ENCODE measurements around the gene FRMPD4.
"Not testable (repeated sequence)": the region's sequence is repeated elsewhere in the genome, so short reads cannot be mapped to it uniquely, and the experiment has no call there.

FRMPD4 gene

DNA sequence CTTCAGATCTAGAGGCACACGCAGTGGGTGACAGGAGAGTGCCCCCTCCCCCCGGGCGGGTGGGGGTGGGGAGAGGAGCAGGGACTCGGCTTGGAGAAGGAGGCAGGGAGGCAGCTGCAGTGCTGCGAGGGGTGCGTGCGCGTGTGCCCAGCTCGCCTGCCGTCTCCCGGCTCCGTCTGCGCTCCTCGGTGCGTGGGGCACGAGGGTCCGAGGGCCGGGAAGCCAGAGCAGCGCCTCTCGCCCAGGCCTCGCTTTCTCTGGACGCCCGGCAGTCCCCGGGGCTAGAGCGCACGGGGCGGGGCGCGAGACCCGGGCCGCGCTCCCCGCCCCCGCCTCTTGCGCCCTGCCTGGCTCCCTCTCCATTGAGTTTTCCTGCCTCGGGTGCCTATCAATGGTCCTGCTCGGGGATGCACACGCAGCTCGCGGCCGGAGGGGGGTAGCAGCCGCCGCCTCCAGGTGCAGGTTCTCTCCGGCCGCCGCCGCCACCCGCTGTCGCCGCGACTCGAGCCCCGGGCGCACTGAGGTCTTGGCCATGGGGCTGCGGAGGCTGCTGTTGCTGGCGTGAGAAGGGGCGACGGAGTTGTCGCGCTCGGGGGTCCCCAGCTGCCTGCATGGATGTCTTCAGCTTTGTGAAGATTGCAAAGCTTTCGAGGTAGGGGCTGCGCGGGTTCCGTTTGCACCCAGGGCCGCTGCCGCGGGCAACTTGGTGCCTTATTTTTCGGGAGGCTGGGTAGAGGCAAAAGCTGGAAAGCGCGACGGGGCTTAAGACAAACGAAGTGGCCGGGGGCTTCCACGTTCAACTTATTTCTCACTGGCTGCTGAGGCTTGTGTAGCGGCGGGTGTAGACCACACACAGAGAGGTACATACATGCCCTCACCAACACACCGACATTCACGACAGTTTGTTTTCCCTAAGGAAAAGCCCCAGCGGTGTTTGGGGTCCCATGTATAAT lies at the start of gene FRMPD4:
Gene FRMPD4 (plus strand): TSS at position 113 of the 953 bp plus-strand sequence. CDS start 499 bp downstream, at position 612.
- no peak for DNase-seq (ENCODE audit: low read depth in 2 of 2)

DNA sequence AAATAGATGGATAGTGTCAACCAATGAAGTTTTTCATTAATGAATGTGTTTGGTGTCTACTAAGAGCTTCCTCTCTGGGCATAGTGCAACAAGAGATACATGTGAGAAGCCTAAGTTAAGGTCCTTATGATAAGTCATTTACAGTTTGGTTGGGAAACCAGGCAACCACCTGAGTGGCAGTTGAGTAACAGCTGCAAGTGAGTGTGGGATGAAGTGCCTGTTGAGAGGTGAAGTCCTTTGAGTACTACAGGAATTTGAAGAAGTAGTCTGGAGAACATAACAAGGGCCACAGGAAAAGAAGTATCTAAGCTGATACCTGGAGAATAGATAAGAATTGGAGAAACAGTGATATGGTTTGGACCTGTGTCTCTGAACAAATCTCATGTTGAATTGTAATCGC lies 48.5 kb upstream of the FRMPD4 start:
- DNase-seq (ENCODE audit: low read depth in 2 of 2), result no peak

GRCh38 chrX:12113321-12113720 lies 25.0 kb upstream of the FRMPD4 start:
- no peak for DNase-seq (ENCODE audit: low read depth in 2 of 2)

DNA sequence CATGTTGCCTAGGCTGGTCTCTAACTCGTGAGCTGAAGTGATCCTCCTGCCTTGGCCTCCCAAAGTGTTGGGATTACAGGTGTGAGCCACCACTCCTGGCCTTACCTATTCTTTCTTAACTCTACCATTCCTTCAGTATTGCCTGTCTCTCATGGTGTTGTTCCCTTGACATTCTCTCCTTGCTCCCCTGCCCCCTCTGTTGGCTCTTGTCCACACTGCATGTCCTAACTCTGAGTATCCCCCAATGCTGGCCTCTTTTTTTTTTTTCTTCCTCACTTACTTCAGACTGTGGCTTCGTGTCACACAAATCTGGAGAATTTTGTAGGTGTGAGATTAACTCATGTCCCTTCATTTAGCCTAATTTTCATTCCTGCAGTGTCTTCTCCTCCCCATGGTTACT lies 22.9 kb upstream of the FRMPD4 start:
- no peak for DNase-seq (ENCODE audit: low read depth in 2 of 2)

DNA sequence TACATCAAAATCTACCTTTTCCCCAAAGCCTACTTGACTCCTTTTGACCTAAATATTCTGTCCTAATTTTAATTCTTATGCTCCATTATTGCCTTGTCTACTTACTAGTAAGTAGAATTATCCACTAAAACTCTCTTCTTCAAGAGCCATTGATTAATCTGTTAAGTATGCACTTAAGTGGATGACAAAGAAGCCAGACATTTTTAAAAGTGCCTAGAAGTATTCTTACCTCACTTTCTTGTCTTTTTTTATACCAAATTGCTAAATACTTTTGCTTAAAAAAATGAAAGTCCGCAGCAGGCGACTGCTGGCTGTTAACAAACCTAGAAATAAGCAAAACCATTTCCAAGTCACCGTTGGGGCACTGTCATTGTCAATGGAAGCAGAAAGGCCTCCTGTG lies 20.1 kb upstream of the FRMPD4 start:
- no peak for DNase-seq (ENCODE audit: low read depth in 2 of 2)

- no peak for DNase-seq (ENCODE audit: low read depth in 2 of 2)
Measured at GRCh38 chrX:12128017-12128416, 10.3 kb upstream of the FRMPD4 start.

DNA sequence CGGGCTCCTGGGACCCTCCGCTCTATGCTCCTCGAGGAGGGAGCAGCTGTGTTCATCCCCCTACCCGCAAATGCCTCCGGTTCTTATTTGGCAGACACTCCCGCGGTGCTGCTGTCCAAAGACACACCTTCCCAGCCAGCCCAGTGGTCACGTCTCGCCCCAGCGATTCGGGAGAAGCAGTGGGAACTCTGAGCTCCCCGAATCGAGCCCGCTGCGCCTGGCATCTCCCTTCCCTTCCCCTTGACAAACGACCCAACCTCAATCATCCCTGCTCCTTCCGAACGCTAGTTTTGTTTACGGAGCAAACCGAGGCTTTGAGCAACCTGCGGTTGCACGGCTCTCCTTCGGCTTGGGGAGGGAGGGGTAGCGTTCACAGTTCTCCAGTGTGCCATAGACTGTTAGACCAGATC lies 317 bp upstream of the FRMPD4 start:
- DNase-seq (ENCODE audit: low read depth in 2 of 2), result no peak

DNA sequence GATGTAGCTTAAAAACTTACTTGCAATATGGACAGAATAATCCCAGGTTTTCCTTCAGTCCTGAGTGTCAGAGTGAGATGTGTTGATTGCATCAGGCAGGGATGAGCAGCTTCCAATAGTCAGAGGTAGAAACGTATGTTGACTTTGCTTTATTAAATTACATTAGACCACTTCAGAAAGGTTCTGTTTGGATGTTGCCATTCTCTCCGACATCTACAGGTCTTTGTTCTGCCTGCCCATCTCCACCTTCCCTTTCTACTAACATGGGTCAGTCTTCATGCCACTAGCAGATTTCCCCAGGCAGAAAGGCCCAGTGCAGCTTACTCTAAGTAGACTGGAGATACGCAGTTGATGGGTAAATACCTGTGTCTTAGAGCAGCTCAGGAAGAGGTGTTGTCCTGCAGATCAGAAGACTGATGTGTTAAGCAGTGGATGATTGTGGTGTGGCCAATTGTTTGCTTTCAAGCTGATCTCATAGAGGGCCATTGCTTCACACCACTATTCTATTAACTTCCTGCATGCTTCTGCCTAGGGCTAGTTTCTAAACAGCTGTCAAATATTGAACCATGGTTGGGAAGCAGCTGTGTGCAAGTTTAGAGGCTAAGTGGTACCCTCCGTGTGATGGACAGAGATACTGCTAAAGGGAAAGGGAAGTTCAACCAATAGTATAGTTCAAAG lies 1.8 kb downstream of the FRMPD4 start:
- DNase-seq (ENCODE audit: low read depth in 2 of 2), result no peak

- DNase-seq (ENCODE audit: low read depth in 2 of 2), result no peak
Measured at GRCh38 chrX:12141511-12141910, 3.2 kb downstream of the FRMPD4 start.

DNA sequence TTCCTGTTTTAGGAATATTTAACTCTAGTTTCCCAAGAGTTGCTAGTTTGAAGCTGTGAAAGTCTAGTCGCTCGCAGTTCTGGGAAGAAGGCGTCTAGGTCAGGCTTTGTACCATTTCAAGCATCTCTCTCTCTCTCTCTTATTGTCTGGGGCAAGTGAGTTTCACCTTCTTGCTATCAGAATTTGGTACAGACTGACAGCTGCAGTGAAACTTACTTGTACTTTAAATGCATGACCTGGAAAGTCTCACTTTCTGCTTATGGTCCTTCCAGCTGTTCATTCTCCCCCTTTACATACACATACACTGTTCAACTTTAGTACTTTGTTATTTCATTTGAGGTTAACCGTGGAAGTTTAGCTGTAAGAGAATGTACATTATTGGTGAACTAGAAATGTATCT lies 4.4 kb downstream of the FRMPD4 start:
- DNase-seq (ENCODE audit: low read depth in 2 of 2), result no peak

- DNase-seq (ENCODE audit: low read depth in 2 of 2), result no peak
Measured at GRCh38 chrX:12145402-12145801, 7.1 kb downstream of the FRMPD4 start.

DNA sequence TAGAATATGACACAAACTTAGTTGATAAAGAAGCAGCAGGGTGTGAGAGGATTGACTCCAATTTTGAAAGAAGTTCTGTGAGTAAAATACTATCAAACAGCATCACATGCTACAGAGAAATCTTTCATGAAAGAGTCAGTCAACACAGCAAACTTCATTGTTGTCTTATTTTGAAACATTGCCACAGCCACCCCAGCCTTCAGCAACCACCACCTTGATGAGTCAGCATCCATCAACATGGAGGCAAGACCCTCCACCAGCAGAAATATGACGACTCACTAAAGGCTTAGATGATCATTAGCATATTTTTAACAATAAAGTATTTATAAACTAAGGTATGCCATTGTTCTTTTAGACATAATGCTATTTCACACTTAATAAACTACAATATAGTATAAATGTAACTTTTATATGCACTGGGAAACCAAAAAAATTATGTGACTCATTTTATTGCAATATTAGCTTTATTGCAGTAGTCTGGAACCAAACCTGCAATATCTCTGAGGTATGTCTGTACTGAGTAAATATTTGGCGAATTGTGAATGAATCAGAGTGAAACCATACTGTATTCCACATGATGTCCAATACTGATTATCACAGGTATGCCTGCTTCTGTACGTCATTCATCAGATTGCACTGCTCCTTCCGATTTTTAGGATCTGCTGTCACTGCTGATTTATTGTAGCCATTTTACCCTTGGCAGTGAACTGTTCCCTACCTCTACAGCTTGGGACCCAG lies 11.6 kb downstream of the FRMPD4 start:
- no peak for DNase-seq (ENCODE audit: low read depth in 2 of 2)

- no peak for DNase-seq (ENCODE audit: low read depth in 2 of 2)
Measured at GRCh38 chrX:12153317-12153716, 15.0 kb downstream of the FRMPD4 start.

GRCh38 chrX:12153741-12154140 lies 15.5 kb downstream of the FRMPD4 start:
- DNase-seq (ENCODE audit: low read depth in 2 of 2), result no peak

GRCh38 chrX:12159799-12160198 lies 21.5 kb downstream of the FRMPD4 start:
- DNase-seq (ENCODE audit: low read depth in 2 of 2), result no peak

DNA sequence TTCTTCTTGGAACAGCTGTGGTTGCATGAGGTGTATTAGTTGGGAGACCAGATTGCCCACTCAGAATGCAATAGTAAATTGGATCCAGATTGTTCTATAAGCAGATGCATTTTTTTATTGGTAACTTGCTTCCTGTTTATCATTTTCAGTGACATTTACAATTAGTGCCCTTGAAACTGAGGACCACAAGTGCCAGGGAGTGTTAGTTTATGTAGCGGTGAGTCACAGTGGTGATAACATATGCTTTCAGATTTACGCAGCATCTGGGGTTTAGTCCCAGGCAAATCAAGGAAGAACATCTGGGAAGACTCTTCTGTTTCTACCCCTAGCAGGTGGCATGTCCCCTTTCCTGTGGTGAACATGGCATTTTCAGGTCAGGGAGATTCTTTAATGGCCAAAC lies 24.1 kb downstream of the FRMPD4 start:
- DNase-seq (ENCODE audit: low read depth in 2 of 2), result no peak

DNA sequence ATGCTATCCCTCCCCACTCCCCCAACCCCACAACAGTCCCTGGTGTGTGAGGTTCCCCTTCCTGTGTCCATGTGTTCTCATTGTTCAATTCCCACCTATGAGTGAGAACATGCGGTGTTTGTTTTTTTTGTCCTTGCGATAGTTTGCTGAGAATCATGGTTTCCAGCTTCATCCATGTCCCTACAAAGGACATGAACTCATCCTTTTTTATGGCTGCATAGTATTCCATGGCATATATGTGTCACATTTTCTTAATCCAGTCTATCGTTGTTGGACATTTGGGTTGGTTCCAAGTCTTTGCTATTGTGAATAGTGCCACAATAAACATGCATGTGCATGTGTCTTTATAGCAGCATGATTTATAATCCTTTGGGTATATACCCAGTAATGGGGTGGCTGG lies 25.9 kb downstream of the FRMPD4 start:
- not testable (repeated sequence) for DNase-seq (ENCODE audit: low read depth in 2 of 2)

GRCh38 chrX:12170755-12171154 lies 32.5 kb downstream of the FRMPD4 start:
- DNase-seq (ENCODE audit: low read depth in 2 of 2), result no peak

DNA sequence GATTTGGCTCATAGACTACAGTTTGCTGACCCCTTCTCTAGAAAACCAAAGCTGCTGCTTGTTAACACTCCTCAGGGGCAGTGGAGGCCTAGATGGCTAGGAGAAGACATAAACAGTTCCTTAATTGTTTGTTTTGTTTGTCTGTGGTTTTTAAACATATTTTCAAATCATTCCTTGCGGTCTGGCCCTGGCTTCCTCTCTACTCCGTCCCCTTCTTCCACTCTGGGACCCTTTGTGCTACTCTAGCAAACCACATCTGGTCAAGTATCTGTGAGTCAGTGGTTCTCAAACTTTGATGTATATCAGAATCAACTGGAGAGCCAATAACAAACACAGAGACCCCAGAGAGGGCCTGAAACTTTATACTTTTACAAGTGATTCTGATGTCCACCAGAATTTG lies 36.1 kb downstream of the FRMPD4 start:
- DNase-seq (ENCODE audit: low read depth in 2 of 2), result no peak

DNA sequence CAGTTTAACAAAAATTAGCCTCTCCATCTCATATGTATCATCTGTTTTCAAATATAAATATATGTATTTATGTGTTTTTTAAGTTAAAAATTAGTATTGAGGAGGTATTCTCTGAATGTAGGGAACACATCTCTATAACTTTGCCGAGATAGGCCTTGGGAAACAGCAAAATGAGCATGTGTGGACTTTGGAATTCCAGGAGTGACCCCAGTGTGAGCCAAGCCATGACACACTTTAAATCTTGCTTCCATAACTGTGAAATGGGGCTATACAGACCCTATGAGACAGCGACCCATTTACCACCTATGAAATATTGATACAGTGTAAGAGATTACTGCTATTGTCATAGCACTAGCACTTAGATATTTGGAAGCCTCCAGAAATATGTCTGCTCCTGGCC lies 58.8 kb downstream of the FRMPD4 start:
- DNase-seq (ENCODE audit: low read depth in 2 of 2), result no peak

DNA sequence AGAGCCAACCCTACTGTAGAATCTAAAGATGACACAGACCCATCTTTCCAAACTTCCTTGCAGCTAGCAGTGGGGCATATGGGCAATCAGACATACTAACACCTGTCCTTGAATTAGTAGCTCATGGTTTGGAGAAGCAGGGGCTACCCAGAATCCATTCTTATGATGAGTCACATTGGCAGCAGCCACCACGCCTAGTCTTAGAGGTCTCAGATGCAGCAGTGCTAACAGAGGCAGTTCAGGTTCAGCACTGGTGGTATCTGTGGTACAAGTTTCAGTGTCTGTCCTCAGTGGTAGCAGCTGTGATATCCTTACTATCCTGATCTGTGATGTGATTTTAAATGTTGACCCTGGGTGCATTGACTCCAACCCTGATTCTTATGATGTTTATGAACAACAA lies 68.1 kb downstream of the FRMPD4 start:
- DNase-seq (ENCODE audit: low read depth in 2 of 2), result no peak

DNA sequence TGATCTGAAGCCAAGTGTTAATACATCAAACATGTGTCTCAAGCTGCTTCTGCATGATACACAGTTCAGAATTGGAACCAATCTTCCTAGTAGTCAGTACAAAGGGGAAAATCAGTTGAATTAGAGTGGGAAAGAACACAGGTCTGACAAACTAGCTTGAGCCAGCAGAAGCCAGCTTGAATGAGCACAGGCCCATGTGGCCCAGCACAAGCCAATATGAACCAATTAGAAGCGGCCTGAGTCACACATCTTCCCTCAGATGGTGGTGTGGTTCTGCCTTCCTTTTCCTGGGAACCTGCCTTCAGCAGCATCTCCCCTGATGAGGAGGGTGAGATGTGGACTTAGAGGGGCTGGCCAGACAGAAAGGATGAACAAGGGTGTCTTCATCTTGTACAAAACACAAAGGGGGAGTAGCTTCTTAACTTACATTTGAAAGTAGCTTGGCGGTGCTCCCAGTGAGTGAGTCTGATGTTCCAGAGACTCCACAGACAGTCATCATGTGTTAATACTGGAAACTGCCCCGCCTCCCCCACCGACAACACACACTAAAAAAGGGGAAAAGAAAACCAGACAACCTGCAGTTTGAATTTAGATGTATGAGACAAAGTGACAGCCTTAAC lies 72.0 kb downstream of the FRMPD4 start:
- DNase-seq (ENCODE audit: low read depth in 2 of 2), result no peak

All from activated CD4-positive, alpha-beta T cell treated with anti-CD3 and anti-CD28 coated beads for 24 hours (primary cell).